Uterus (tissue), 2 donors: ENCODE results near the gene PLD6.

ENCODE experiments used
- POLR2A ChIP-seq, 2 donors: fragments of 450-650 bp; IDR thresholded peaks; one replicate each; pipeline ENCODE4 v1.6.1; 2016; ENCODE audit warnings: antibody characterized with exemption in 2 of 2, mild to moderate bottlenecking in 1 of 2, moderate library complexity in 1 of 2
- TF ChIP-seq, protein P1 (sequence below), 4 experiments: fragments of 200-600 bp in 2 of 4; fragments of 450-650 bp in 2 of 4; sonication (generic) in 2 of 4; IDR thresholded peaks; one replicate each; pipeline ENCODE4 v1.5.1; 2016 to 2019; ENCODE audit warnings: antibody characterized with exemption in 4 of 4, mild to moderate bottlenecking in 2 of 4, moderate library complexity in 1 of 4

GRCh38 chr17:17177176-17177575, 29.0 kb downstream of the PLD6 start:
- TF ChIP-seq, protein P1, sequence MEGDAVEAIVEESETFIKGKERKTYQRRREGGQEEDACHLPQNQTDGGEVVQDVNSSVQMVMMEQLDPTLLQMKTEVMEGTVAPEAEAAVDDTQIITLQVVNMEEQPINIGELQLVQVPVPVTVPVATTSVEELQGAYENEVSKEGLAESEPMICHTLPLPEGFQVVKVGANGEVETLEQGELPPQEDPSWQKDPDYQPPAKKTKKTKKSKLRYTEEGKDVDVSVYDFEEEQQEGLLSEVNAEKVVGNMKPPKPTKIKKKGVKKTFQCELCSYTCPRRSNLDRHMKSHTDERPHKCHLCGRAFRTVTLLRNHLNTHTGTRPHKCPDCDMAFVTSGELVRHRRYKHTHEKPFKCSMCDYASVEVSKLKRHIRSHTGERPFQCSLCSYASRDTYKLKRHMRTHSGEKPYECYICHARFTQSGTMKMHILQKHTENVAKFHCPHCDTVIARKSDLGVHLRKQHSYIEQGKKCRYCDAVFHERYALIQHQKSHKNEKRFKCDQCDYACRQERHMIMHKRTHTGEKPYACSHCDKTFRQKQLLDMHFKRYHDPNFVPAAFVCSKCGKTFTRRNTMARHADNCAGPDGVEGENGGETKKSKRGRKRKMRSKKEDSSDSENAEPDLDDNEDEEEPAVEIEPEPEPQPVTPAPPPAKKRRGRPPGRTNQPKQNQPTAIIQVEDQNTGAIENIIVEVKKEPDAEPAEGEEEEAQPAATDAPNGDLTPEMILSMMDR (IDR thresholded peaks at IDR 0.05), result no peak
- TF ChIP-seq POLR2A (IDR thresholded peaks at IDR 0.05), result no peak
